GM18867 (cell line): ENCODE measurements around the gene SHISAL1.

Source experiments
- ATAC-seq: cut with Tn5 transposase; IDR thresholded peaks from one replicate; pipeline ENCODE4 v1.9.1; 2021; ENCODE audit warnings: mild to moderate bottlenecking, moderate library complexity; ENCODE audit not compliant: unreplicated experiment

SHISAL1 gene

GRCh38 chr22:44197271-44197670 lies 115.5 kb downstream of the SHISAL1 start:
- no peak for ATAC-seq

GRCh38 chr22:44196731-44197131 lies 116.0 kb downstream of the SHISAL1 start:
- ATAC-seq = no peak

- ATAC-seq = no peak
Observed at GRCh38 chr22:44196241-44196640, 116.5 kb downstream of the SHISAL1 start.

GRCh38 chr22:44195189-44195871 lies 117.4 kb downstream of the SHISAL1 start:
- no peak for ATAC-seq

- no peak for ATAC-seq
Observed at GRCh38 chr22:44194569-44194968, 118.2 kb downstream of the SHISAL1 start.
